DND-41 (cell line): ENCODE measurements around the gene CKAP4.

Experiments used
- CTCF ChIP-seq: IDR thresholded peaks from 2 replicates; pipeline ENCODE4 v1.5.1; 2012; ENCODE audit warnings: borderline replicate concordance, low read length, moderate library complexity, mild to moderate bottlenecking; ENCODE audit not compliant: poor library complexity, severe bottlenecking; ENCODE audit errors: extremely low read depth
- EZH2 ChIP-seq: IDR thresholded peaks from 3 replicates; pipeline ENCODE4 v1.6.1; 2012; ENCODE audit warnings: borderline replicate concordance, low read depth, mild to moderate bottlenecking, moderate library complexity, low read length, inconsistent platforms; ENCODE audit not compliant: severe bottlenecking

GRCh38 chr12:106229036-106229591 is 18.7 kb downstream of the CKAP4 start:
- no peak for TF ChIP-seq EZH2
- no peak for TF ChIP-seq CTCF
